SIG-M5 treated with dmso at 0.1 percent for 504 hours (cell line): Measurements from ENCODE around the gene TSPAN3.

ENCODE experiments used
- DNase-seq: peaks from one replicate; lab custom pipeline; 2025; ENCODE audit not compliant: unreplicated experiment; lab: John Stamatoyannopoulos, UW

Gene TSPAN3

DNA sequence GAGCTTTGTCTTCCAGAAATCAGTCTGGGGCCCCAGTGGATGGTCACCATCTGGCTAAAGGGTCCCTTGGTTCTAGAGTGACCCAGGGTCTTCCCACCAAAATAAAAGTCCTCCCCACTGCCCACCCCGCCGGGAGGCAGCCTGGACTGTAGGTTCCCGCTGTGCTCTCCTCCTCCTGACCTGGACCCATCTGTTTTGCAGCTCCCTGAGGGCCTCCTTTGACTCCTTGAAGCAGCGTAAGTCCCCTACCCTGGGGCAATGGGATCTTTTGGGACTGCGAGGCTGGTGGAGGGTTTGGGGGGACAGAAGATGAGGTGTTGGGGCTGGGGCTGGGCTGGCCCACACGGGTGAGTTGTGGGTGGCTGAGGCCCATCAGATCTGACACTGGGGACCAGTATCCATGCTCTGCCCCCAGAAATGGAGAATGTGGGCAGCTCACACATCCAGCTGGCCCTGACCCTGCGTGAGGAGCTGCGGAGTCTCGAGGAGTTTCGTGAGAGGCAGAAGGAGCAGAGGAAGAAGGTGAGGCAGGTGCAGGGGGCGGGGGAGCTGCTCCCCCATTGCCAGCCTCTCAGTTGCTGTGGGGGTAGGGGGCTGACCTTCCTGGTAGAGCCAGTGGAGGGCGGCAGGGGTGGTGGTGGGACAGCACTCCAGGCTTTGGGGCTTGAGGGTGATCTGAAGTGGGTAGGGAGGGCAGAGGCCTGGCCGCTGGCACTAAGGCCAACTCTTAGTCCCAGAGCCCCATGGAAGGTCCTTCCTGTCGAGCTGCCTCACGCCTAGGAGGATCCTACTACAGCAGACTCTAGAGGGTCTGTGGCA lies 45.6 kb downstream of the TSPAN3 start:
- DNase-seq = no peak

DNA sequence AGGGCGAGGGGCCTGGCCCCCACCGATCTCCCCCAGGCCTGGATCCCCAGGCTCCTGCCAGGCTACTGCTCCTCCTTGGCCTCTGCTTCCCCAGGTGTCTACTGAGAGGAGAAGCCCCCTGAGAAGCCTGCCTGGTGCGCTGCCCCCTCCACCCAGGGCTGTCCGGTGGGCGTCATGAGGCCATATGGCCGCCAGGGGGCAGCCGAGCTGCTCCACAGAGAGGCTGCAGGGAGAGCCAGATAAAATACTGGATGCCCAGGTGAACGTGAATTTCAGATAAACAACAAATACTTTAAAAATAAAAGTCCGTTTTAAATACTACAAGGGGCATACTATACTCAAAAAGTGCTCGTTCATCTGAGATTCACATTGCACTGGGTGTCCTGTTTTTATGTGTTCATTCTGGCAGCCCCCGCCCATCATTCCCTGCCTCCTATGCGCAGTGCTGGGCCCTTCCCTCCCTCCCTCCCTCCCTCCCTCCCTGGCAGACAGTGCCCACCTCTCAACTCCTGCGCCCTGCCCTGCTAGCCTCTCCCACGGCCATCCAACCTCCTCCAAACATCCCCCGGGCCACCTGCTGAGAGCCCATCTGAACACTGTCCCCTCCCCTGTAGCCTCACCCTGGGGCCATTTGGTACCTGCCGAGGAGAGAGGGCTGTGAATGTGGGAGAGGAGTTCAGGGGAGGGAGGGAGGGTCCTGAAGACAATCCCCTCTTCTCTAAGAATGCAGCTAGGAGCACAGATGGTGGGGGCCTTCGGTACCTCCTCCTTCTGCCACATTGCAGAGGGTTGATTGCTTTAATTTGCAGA lies 46.4 kb downstream of the TSPAN3 start:
- peak; percentile 28 for DNase-seq

DNA sequence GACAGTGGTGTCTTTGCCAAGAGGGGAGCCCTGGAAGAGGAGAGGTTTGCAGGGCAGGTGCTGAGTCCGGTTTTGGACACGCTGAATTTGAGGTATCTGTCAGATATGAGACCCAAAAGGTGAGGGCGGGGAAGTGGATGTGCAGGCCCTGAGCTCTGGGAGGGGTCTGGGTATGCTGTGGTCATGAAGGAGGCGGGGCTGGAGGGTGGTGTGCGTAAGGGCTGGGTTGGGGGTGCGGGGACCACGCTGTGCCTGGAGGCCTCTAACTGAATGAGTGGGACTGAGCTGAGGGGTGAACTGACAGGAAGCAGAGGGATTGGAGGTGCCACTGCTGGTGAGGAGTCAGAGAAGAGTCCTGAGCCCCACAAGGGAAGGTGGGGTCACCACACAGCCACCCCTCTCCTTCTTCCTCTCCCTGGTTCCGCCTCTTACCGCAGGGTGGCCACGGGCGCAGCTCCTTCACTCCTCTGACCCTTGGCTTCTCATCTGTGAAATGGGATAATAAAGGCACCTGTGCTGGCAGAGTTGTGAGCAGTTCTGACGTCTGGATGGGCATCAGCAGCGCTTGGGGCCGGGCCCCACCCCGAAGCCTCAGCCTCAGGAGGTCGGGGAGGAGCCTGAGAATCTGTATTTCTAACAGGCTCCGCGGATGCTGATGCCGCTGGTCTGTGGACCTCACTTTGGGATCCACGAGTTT lies 47.2 kb downstream of the TSPAN3 start:
- no peak for DNase-seq

- no peak for DNase-seq
Measured at GRCh38 chr15:77022646-77023575, 48.0 kb downstream of the TSPAN3 start.

DNA sequence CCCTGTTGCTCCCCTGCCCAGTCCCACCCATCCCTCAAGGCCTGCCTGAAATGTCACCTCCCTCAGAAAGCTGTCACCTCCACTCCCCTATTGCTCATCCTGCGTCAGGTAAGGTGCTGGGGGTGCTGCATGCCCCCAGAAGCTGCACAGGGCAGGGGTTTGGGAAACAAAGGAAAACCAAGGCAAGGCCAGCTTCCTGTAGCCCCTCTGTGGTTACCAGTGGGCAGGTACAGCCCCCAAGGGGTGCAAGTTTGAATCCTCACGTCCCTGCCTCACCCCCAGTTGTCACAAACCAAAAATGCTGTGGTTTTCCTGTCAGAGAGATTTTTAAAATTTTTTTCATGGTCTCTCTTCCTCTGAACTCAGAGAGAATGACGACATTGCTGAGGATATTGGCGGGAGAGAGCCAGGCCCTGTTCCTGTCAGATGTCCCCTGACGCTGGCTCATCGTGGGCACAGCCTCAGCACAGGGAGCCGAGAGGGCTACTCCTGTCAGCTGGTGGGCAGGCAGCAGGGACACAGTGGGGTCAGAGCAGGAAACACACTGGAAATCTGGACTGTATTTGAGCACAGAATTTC lies 49.0 kb downstream of the TSPAN3 start:
- DNase-seq = no peak

DNA sequence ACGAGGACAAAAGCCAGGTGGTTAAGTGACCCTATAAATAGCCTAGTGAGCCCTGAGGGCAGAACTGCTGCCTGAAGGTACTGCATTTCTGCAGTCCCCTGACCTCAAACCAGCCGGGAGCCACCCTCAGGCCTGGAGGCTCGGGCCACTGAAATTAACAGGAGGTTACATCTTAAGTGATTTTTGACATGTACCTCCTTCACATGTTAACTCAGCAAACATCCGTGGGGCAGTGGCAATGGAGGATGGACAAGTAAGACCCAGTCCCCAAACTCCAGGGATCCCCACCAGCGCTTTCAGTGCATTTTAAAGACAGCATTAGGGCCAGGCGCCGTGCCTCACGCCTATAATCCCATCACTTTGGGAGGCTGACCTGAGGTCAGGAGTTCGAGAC lies 49.8 kb downstream of the TSPAN3 start:
- DNase-seq = no peak

- no peak for DNase-seq
Measured at GRCh38 chr15:77020348-77021087, 50.4 kb downstream of the TSPAN3 start.

DNA sequence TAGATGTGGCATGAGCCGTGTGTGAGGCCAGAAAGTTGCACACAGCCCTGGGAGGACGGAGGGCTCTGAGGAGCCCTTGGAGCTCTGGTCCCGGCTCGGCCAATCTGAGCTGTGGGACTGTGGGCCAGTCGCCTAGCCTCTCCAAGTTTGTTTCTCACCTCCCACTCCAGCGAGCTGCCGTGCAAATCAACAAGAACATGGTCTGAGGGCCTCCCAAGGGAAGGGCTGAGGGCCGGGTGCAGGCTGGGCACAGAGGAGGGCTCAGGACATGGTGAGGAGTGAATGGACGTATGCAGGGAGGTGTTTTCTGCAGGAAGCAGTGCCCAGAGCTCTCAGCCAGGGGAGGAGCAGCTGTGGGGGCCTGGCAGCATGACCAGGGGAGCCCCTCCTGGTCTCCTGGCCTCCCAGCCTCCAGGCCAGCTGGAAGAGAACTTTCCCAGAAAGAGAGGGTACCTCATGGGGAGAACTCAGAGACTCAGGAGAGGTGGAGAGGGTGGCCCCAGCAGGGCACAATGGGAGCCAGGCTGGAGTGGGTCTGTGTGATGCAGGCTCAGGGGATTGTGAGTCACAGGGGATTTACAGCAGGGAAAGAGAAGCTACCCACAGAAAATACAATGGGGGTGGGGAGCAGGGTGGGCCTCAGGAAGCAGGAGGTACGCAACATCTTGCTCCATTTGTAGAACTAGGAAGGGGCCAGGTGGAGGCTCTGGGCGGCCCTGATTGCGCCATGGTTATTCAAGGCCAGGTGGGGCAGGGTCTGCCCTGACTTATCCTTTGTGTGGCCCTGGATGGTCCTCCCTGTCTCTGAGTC lies 51.2 kb downstream of the TSPAN3 start:
- no peak for DNase-seq

GRCh38 chr15:77018796-77019505 lies 52.0 kb downstream of the TSPAN3 start:
- no peak for DNase-seq

DNA sequence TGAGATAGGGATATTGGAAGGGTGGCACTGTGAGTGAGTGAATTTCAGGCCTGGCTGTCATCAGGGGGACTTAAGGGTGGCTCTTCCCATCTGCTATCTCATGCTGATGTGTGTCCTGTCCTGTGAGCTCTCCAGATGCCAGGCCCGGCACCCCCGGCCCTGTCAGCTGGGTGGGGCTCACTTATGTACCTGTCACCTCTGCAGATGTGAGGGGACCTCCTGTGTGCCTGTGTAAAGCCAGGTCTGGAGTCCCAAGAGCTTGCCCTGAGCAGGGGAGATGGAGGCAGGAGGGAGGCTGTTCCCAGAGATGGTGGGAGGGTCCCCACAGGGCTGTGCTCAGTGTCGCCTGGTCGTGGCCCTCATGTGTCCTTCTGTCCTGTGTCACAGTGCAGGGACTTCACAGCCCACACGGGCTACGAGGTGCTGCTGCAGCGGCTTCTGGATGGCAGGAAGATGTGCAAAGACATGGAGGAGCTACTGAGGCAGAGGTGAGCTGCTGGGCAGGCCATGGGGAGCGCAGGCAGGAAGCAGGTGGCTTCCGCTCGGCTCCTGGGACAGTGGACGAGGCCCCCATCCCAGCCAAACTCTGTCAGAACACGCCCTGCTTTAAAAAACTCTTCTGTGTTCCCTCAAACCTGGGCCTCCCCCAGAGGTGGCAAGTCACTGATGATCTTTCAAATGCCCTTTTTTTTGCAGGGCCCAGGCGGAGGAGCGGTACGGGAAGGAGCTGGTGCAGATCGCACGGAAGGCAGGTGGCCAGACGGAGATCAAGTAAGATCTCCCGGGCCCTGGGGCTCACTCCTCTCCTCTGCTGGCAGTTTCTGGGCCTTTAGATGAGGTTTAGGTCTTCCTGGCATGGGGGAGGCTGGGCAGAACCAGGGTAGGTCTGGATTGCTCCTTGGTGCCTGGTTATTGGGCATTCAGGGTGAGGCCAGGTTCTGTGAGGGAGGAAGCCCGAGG lies 52.9 kb downstream of the TSPAN3 start:
- no peak for DNase-seq

- DNase-seq = no peak
Measured at GRCh38 chr15:77017091-77017660, 53.7 kb downstream of the TSPAN3 start.

DNA sequence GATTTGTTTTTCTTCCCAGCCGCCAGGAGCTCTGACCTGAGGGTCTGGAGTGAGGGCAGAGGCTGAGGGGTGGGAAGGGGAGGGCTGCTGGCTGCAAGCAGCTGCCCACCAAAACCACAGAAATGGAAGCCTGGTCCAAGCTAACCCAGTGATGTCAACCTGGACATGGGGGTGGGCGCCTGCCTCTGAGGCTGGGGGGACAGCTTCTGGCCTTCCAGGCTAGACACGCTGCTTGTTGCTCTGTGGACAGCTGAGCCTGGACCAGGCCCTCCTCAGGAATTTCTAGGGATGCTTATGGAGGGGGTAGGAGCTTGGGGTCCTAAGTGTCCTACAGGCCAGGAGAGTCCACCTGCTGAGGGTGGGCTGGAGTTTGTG lies 54.6 kb downstream of the TSPAN3 start:
- no peak for DNase-seq

GRCh38 chr15:77015646-77016320 lies 55.1 kb downstream of the TSPAN3 start:
- DNase-seq = no peak

- peak; percentile 65 for DNase-seq
Measured at GRCh38 chr15:77014132-77015081, 56.5 kb downstream of the TSPAN3 start.

DNA sequence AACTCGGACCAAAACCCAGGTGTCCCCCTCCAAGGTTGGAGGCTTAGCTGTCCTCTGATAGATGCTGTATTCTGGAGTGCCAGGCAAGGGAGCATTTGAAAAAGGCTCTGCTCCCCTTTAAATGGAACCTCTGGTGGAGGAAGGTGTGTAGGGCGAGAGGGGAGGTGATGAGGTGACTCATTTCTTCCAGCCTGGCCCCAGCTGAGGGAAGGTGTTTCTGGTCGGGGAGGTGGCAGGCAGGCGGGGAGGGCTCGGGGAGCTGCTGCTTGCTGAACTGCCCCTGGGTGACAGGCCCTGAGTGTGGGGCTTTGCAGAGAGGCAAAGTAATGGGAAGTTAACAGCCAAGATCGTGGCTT lies 57.2 kb downstream of the TSPAN3 start:
- no peak for DNase-seq
